GM21576 (cell line): ENCODE data around the gene TRERF1.
"Not testable (repeated sequence)": the region's sequence is repeated elsewhere in the genome, so short reads cannot be mapped to it uniquely, and the experiment has no call there.

ENCODE experiments used
- ATAC-seq: cut with Tn5 transposase; IDR thresholded peaks from one replicate; pipeline ENCODE4 v1.9.1; 2021; ENCODE audit warnings: mild to moderate bottlenecking, moderate library complexity; ENCODE audit not compliant: unreplicated experiment

TRERF1 gene

GRCh38 chr6:42340511-42340910, 111.2 kb downstream of the TRERF1 start:
- no peak for ATAC-seq

GRCh38 chr6:42339991-42340401, 111.7 kb downstream of the TRERF1 start:
- peak; percentile 77 for ATAC-seq

GRCh38 chr6:42338744-42339222, 112.9 kb downstream of the TRERF1 start:
- ATAC-seq: no peak

GRCh38 chr6:42337985-42338743, 113.6 kb downstream of the TRERF1 start:
- no peak for ATAC-seq

- ATAC-seq: no peak
Observed at GRCh38 chr6:42336431-42336830, 115.3 kb downstream of the TRERF1 start.

- ATAC-seq: no peak
Observed at GRCh38 chr6:42335896-42336295, 115.8 kb downstream of the TRERF1 start.

- no peak for ATAC-seq
Observed at GRCh38 chr6:42334870-42335269, 116.9 kb downstream of the TRERF1 start.

GRCh38 chr6:42333612-42334011, 118.1 kb downstream of the TRERF1 start:
- ATAC-seq: no peak

- ATAC-seq: no peak
Observed at GRCh38 chr6:42332916-42333315, 118.8 kb downstream of the TRERF1 start.

- ATAC-seq: no peak
Observed at GRCh38 chr6:42331019-42331418, 120.7 kb downstream of the TRERF1 start.

- no peak for ATAC-seq
Observed at GRCh38 chr6:42326248-42326647, 125.5 kb downstream of the TRERF1 start.

GRCh38 chr6:42324656-42325324, 126.9 kb downstream of the TRERF1 start:
- not testable (repeated sequence) for ATAC-seq

- no peak for ATAC-seq
Observed at GRCh38 chr6:42322676-42323075, 129.1 kb downstream of the TRERF1 start.

- no peak for ATAC-seq
Observed at GRCh38 chr6:42321976-42322375, 129.8 kb downstream of the TRERF1 start.

- ATAC-seq: no peak
Observed at GRCh38 chr6:42320762-42321161, 131.0 kb downstream of the TRERF1 start.

- ATAC-seq: no peak
Observed at GRCh38 chr6:42318480-42318879, 133.2 kb downstream of the TRERF1 start.

- no peak for ATAC-seq
Observed at GRCh38 chr6:42316981-42317380, 134.7 kb downstream of the TRERF1 start.

GRCh38 chr6:42315991-42316970, 135.4 kb downstream of the TRERF1 start:
- no peak for ATAC-seq

GRCh38 chr6:42315259-42315990, 136.3 kb downstream of the TRERF1 start:
- ATAC-seq: no peak

- ATAC-seq: no peak
Observed at GRCh38 chr6:42314571-42315258, 137.0 kb downstream of the TRERF1 start.
